GM19099 (cell line): ENCODE data around the gene DGKB.

Source experiments
- POLR2A ChIP-seq: IDR thresholded peaks from 3 replicates; pipeline ENCODE4 v1.6.1; 2011; ENCODE audit warnings: low read depth; ENCODE audit not compliant: insufficient read length; ENCODE audit errors: extremely low read depth

Gene DGKB

GRCh38 chr7:14639329-14639728 lies 263.2 kb downstream of the DGKB start:
- TF ChIP-seq POLR2A: no peak

- no peak for TF ChIP-seq POLR2A
These were observed 264.6 kb downstream of the DGKB start for GRCh38 chr7:14637968-14638367.

GRCh38 chr7:14635955-14636354 lies 266.6 kb downstream of the DGKB start:
- no peak for TF ChIP-seq POLR2A

- TF ChIP-seq POLR2A: no peak
These were observed 272.5 kb downstream of the DGKB start for GRCh38 chr7:14630048-14630447.

GRCh38 chr7:14628516-14628915 lies 274.0 kb downstream of the DGKB start:
- no peak for TF ChIP-seq POLR2A

- no peak for TF ChIP-seq POLR2A
These were observed 276.5 kb downstream of the DGKB start for GRCh38 chr7:14626076-14626475.

- no peak for TF ChIP-seq POLR2A
These were observed 280.0 kb downstream of the DGKB start for GRCh38 chr7:14622559-14622958.

- TF ChIP-seq POLR2A: no peak
These were observed 296.4 kb downstream of the DGKB start for GRCh38 chr7:14606101-14606500.

GRCh38 chr7:14604606-14605005 lies 297.9 kb downstream of the DGKB start:
- no peak for TF ChIP-seq POLR2A

GRCh38 chr7:14602851-14603250 lies 299.7 kb downstream of the DGKB start:
- no peak for TF ChIP-seq POLR2A

- no peak for TF ChIP-seq POLR2A
These were observed 301.7 kb downstream of the DGKB start for GRCh38 chr7:14600766-14601367.

GRCh38 chr7:14598978-14599377 lies 303.6 kb downstream of the DGKB start:
- TF ChIP-seq POLR2A: no peak

GRCh38 chr7:14596421-14596820 lies 306.1 kb downstream of the DGKB start:
- TF ChIP-seq POLR2A: no peak

GRCh38 chr7:14590206-14590605 lies 312.3 kb downstream of the DGKB start:
- no peak for TF ChIP-seq POLR2A

- no peak for TF ChIP-seq POLR2A
These were observed 317.3 kb downstream of the DGKB start for GRCh38 chr7:14585232-14585631.

- no peak for TF ChIP-seq POLR2A
These were observed 319.0 kb downstream of the DGKB start for GRCh38 chr7:14583518-14583917.

GRCh38 chr7:14582010-14582409 lies 320.5 kb downstream of the DGKB start:
- TF ChIP-seq POLR2A: no peak

GRCh38 chr7:14579971-14580370 lies 322.6 kb downstream of the DGKB start:
- no peak for TF ChIP-seq POLR2A

- no peak for TF ChIP-seq POLR2A
These were observed 326.0 kb downstream of the DGKB start for GRCh38 chr7:14576578-14576977.
